Measurements from ENCODE around the gene PHF23. TPM values are rescaled to one million over a fixed set of nuclear protein-coding genes. Genes with fewer than 3 reads are reported as not detected.

PHF23 gene
- 82.3 to 110 TPM (median 92.2 TPM) in 5 replicates for total RNA-seq (2022; extraction: Qiagen RNA extraction; ENCODE audit: low read depth)

DNA sequence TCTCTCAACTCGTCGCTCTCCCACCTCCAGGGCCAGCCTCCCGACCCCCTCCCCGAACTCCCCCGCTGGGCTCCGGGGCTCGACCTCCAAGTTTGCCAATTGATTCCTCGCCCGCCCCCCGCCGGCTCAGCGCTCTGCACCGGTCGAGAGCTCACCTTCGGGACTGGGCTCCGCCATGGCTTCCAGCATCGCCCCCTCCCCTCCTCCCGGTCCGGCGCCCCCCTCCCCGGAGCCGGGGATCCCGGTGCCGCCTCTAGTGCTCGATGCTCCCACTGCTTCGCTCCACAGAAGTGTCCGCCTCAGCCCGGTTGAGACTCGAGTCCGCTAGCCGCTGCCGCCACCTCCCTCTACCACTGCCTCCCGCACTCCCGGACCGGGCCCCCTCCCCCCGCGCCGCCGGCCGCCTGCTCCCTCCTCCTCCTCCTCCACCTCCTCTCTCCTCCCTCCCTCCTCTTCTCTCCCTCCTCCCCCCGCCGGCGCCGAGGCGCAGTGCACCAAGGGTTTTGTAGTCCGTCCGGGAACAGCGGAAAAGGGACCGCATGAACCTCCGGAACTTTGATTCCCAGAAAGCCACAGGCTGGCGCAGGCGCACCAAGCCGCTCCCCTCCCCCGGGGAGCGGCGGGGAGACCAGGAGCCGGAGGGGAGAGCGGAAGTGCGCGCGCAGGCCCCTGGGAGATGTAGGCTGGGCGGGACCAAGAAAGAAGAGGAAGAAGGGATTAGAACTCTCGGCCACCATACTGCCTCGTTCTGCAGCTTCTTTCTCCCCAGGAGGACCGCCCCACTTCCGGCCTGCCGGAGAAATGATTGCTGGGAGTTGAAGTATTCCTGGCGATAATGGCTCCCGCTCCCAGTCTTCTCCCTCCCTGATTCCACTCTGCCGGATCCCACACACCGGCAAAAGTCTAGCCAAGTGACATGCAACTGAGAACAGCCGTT lies at the start of gene PHF23:
Gene PHF23, minus strand, starts transcription at position 367 of the 937 bp plus-strand sequence. Its CDS starts 178 bp downstream, at position 189.

GRCh38 chr17:7281074-7281952 lies 42.1 kb upstream of the PHF23 start, which contains the start of gene SLC2A4:
TSS of gene SLC2A4 (plus strand) at chr17:7281718. CDS start at chr17:7281935, 217 bp downstream.

GRCh38 chr17:7262192-7262934 lies 23.1 kb upstream of the PHF23 start, which contains the start of gene CLDN7:
TSS of gene CLDN7 (minus strand) at chr17:7262478. CDS start at chr17:7262043, 435 bp downstream.

GRCh38 chr17:7252176-7253043 lies 13.2 kb upstream of the PHF23 start, which contains the start of gene ELP5:
TSS of gene ELP5 (plus strand) at chr17:7252215. CDS start at chr17:7252551, 336 bp downstream.

GRCh38 chr17:7251661-7252175 lies 12.5 kb upstream of the PHF23 start, which contains the start of gene CTDNEP1:
TSS of gene CTDNEP1 (minus strand) at chr17:7251734. CDS start at chr17:7251296, 438 bp downstream.

GRCh38 chr17:7241783-7242716 lies 2.8 kb upstream of the PHF23 start, which contains the start of gene GABARAP:
TSS of gene GABARAP (minus strand) at chr17:7242449. CDS start at chr17:7242330, 119 bp downstream.

DNA sequence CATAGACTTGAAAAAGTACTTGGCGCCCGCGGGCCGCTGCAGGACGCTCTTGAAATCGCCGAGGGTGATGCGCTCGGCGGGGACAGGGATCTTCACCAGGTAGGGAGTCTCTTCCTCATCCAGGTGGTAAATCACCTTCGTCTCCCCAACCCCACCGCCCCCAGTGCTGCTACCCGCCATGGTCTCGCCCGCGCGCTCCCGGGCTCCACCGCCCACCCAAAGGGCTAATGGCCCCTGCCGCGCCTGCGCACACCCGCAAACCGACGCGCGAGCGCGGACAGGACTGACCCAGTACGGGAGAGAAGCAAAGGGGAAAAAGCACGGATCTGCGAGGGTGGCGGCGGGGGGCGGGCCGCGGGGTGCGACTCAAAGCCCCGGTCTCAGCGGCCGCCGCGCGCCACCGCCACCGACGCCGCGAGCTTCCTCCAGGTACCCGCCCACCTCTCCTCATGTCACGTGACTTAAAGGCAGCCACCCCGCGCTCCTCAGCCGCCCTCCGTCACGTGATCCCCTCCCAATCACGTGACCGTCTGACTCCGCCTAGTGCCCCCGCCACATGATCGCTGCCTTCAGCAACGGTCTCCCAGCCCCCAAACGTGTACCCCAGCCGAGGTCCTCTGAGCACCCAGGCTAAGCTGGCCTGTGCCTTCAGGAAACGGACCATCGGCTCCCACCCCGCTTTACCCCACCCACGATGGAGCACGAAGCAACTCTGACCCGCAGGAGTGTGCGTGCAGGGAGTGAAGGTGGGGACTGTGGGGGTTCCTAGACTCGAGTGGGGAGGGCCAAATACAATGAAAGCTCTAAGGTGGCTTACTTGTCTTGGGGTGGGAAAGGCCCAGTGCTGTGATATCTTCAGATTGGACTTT lies 4.9 kb downstream of the PHF23 start, which contains the start of gene DVL2:
Gene DVL2, minus strand, starts transcription at position 435 of the 869 bp plus-strand sequence. Its CDS starts 255 bp downstream, at position 180.

GRCh38 chr17:7219812-7220592 lies 19.3 kb downstream of the PHF23 start, which contains the start of the genes ACADVL and DLG4:
TSS of gene ACADVL (plus strand) at chr17:7219938. CDS start at chr17:7219985, 47 bp downstream.
TSS of gene DLG4 (minus strand) at chr17:7219836.

Other genes with a start within 250 kb of the PHF23 start
- not detected in 5 replicates for gene ALOX12, start 243.4 kb downstream of the PHF23 start, total RNA-seq (2022; extraction: Qiagen RNA extraction; ENCODE audit: low read depth)
- 458 to 548 TPM (median 474 TPM) in 5 replicates for gene RNASEK, start 226.8 kb downstream of the PHF23 start, total RNA-seq (2022; extraction: Qiagen RNA extraction; ENCODE audit: low read depth)
- 0.09 TPM in 1 of 5 replicates, not detected in the others for gene BCL6B, start 216.4 kb downstream of the PHF23 start, total RNA-seq (2022; extraction: Qiagen RNA extraction; ENCODE audit: low read depth)
- 8.8 to 12.1 TPM (median 10.0 TPM) in 5 replicates for gene SLC16A13, start 203.4 kb downstream of the PHF23 start, total RNA-seq (2022; extraction: Qiagen RNA extraction; ENCODE audit: low read depth)
- not detected in 5 replicates for gene SLC16A11, start 195.4 kb downstream of the PHF23 start, total RNA-seq (2022; extraction: Qiagen RNA extraction; ENCODE audit: low read depth)
- not detected in 5 replicates for gene CLEC10A, start 159.2 kb downstream of the PHF23 start, total RNA-seq (2022; extraction: Qiagen RNA extraction; ENCODE audit: low read depth)
- gene ASGR2, start 124.6 kb downstream of the PHF23 start, total RNA-seq (2022; extraction: Qiagen RNA extraction; ENCODE audit: low read depth), result 0.36 TPM in 1 of 5 replicates, not detected in the others
- gene ASGR1, start 60.1 kb downstream of the PHF23 start, total RNA-seq (2022; extraction: Qiagen RNA extraction; ENCODE audit: low read depth), result 1.0 to 1.5 TPM (median 1.3 TPM) in 5 replicates
- 7.2 to 10.7 TPM (median 8.9 TPM) in 5 replicates for gene DLG4, start 19.6 kb downstream of the PHF23 start, total RNA-seq (2022; extraction: Qiagen RNA extraction; ENCODE audit: low read depth)
- 373 to 531 TPM (median 506 TPM) in 5 replicates for gene ACADVL, start 19.5 kb downstream of the PHF23 start, total RNA-seq (2022; extraction: Qiagen RNA extraction; ENCODE audit: low read depth)
- gene DVL2, start 4.9 kb downstream of the PHF23 start, total RNA-seq (2022; extraction: Qiagen RNA extraction; ENCODE audit: low read depth), result 26.1 to 39.5 TPM (median 37.0 TPM) in 5 replicates
- gene GABARAP, start 3.0 kb upstream of the PHF23 start, total RNA-seq (2022; extraction: Qiagen RNA extraction; ENCODE audit: low read depth), result 678 to 759 TPM (median 700 TPM) in 5 replicates
- 210 to 241 TPM (median 229 TPM) in 5 replicates for gene CTDNEP1, start 12.3 kb upstream of the PHF23 start, total RNA-seq (2022; extraction: Qiagen RNA extraction; ENCODE audit: low read depth)
- gene ELP5, start 12.8 kb upstream of the PHF23 start, total RNA-seq (2022; extraction: Qiagen RNA extraction; ENCODE audit: low read depth), result 110 to 138 TPM (median 124 TPM) in 5 replicates
- 0.57 to 1.5 TPM (median 0.71 TPM) in 5 replicates for gene CLDN7, start 23.0 kb upstream of the PHF23 start, total RNA-seq (2022; extraction: Qiagen RNA extraction; ENCODE audit: low read depth)
- gene SLC2A4, start 42.3 kb upstream of the PHF23 start, total RNA-seq (2022; extraction: Qiagen RNA extraction; ENCODE audit: low read depth), result 0.07 to 0.29 TPM (median 0.17 TPM) in 5 replicates
- gene YBX2, start 55.2 kb upstream of the PHF23 start, total RNA-seq (2022; extraction: Qiagen RNA extraction; ENCODE audit: low read depth), result 0.32 to 0.80 TPM (median 0.41 TPM) in 5 replicates
- gene EIF5A, start 68.2 kb upstream of the PHF23 start, total RNA-seq (2022; extraction: Qiagen RNA extraction; ENCODE audit: low read depth), result 1,703 to 1,867 TPM (median 1,727 TPM) in 5 replicates
- gene GPS2, start 75.9 kb upstream of the PHF23 start, total RNA-seq (2022; extraction: Qiagen RNA extraction; ENCODE audit: low read depth), result 86.5 to 109 TPM (median 99.7 TPM) in 5 replicates
- 21.8 to 31.5 TPM (median 27.2 TPM) in 5 replicates for gene NEURL4, start 89.9 kb upstream of the PHF23 start, total RNA-seq (2022; extraction: Qiagen RNA extraction; ENCODE audit: low read depth)
- 0.74 to 8.9 TPM (median 4.6 TPM) in 5 replicates for gene ACAP1, start 97.1 kb upstream of the PHF23 start, total RNA-seq (2022; extraction: Qiagen RNA extraction; ENCODE audit: low read depth)
- gene KCTD11, start 112.7 kb upstream of the PHF23 start, total RNA-seq (2022; extraction: Qiagen RNA extraction; ENCODE audit: low read depth), result 10.7 to 15.4 TPM (median 12.9 TPM) in 5 replicates
- not detected in 5 replicates for gene TMEM95, start 115.7 kb upstream of the PHF23 start, total RNA-seq (2022; extraction: Qiagen RNA extraction; ENCODE audit: low read depth)
- gene TNK1, start 141.6 kb upstream of the PHF23 start, total RNA-seq (2022; extraction: Qiagen RNA extraction; ENCODE audit: low read depth), result 1.5 to 2.1 TPM (median 1.9 TPM) in 5 replicates
- gene PLSCR3, start 155.1 kb upstream of the PHF23 start, total RNA-seq (2022; extraction: Qiagen RNA extraction; ENCODE audit: low read depth), result 35.0 to 47.4 TPM (median 36.8 TPM) in 5 replicates
- 183 to 235 TPM (median 214 TPM) in 5 replicates for gene TMEM256, start 164.6 kb upstream of the PHF23 start, total RNA-seq (2022; extraction: Qiagen RNA extraction; ENCODE audit: low read depth)
- gene NLGN2, start 168.4 kb upstream of the PHF23 start, total RNA-seq (2022; extraction: Qiagen RNA extraction; ENCODE audit: low read depth), result 13.0 to 21.8 TPM (median 16.6 TPM) in 5 replicates
- not detected in 5 replicates for gene SPEM1, start 180.9 kb upstream of the PHF23 start, total RNA-seq (2022; extraction: Qiagen RNA extraction; ENCODE audit: low read depth)
- gene SPEM2, start 186.2 kb upstream of the PHF23 start, total RNA-seq (2022; extraction: Qiagen RNA extraction; ENCODE audit: low read depth), result 0.08 TPM in 1 of 5 replicates, not detected in the others
- gene SPEM3, start 189.4 kb upstream of the PHF23 start, total RNA-seq (2022; extraction: Qiagen RNA extraction; ENCODE audit: low read depth), result not detected in 5 replicates
- 8.7 to 15.2 TPM (median 12.6 TPM) in 5 replicates for gene TMEM102, start 196.0 kb upstream of the PHF23 start, total RNA-seq (2022; extraction: Qiagen RNA extraction; ENCODE audit: low read depth)
- 0.74 to 1.4 TPM (median 1.2 TPM) in 5 replicates for gene FGF11, start 200.1 kb upstream of the PHF23 start, total RNA-seq (2022; extraction: Qiagen RNA extraction; ENCODE audit: low read depth)
- 5.7 to 8.0 TPM (median 7.2 TPM) in 5 replicates for gene CHRNB1, start 205.6 kb upstream of the PHF23 start, total RNA-seq (2022; extraction: Qiagen RNA extraction; ENCODE audit: low read depth)
- 17.8 to 24.3 TPM (median 22.7 TPM) in 5 replicates for gene ZBTB4, start 240.2 kb upstream of the PHF23 start, total RNA-seq (2022; extraction: Qiagen RNA extraction; ENCODE audit: low read depth)
- gene SLC35G6, start 242.0 kb upstream of the PHF23 start, total RNA-seq (2022; extraction: Qiagen RNA extraction; ENCODE audit: low read depth), result not detected in 5 replicates
- 62.1 to 84.5 TPM (median 77.7 TPM) in 5 replicates for gene POLR2A, start 244.9 kb upstream of the PHF23 start, total RNA-seq (2022; extraction: Qiagen RNA extraction; ENCODE audit: low read depth)